Gastrocnemius medialis (tissue), 4 donors: ENCODE measurements around the gene IFI16.

Source experiments
- POLR2A ChIP-seq, 2 donors: fragments of 450-650 bp; IDR thresholded peaks; one replicate each; pipeline ENCODE4 v1.6.1; 2017; ENCODE audit warnings: antibody characterized with exemption in 2 of 2, mild to moderate bottlenecking in 2 of 2, moderate library complexity in 2 of 2
- TF ChIP-seq, protein P1 (sequence below), 5 experiments: fragments of 450-650 bp in 3 of 5; fragments of 200-600 bp in 2 of 5; sonication (generic) in 2 of 5; IDR thresholded peaks in 4 of 5; conservative IDR thresholded peaks in 1 of 5; 1 replicate in 4 of 5; 2 replicates in 1 of 5; pipeline ENCODE4 v1.5.1; 2016 to 2019; ENCODE audit warnings: antibody characterized with exemption in 5 of 5, mild to moderate bottlenecking in 3 of 5, moderate library complexity in 3 of 5

DNA sequence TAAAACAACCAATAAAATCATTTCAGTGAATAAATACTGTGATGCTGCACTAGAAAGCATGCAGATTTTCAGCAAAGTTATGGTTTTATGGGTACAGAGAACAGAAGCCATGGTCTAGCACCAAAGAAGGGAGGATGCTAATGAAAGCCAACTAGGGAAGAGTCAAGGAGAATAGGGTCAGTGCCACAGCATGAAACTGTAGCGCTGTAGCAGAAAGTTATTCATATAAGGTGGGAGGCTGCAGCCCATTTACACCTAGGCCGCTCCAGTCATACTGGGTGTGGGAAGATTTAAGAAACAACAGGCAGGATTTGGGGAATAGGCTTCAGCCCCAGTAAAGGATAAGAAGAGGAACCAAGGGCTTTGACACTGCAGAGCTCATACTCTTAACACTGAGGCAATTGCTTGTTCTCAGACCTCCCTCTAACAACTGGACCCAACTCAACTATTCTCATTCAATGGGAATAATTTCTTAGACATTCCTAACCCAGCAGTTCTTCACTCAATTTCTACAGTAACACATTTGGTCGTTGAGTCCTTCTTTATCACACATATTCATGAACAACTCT is 4.4 kb downstream of the IFI16 start:
- TF ChIP-seq, protein P1, sequence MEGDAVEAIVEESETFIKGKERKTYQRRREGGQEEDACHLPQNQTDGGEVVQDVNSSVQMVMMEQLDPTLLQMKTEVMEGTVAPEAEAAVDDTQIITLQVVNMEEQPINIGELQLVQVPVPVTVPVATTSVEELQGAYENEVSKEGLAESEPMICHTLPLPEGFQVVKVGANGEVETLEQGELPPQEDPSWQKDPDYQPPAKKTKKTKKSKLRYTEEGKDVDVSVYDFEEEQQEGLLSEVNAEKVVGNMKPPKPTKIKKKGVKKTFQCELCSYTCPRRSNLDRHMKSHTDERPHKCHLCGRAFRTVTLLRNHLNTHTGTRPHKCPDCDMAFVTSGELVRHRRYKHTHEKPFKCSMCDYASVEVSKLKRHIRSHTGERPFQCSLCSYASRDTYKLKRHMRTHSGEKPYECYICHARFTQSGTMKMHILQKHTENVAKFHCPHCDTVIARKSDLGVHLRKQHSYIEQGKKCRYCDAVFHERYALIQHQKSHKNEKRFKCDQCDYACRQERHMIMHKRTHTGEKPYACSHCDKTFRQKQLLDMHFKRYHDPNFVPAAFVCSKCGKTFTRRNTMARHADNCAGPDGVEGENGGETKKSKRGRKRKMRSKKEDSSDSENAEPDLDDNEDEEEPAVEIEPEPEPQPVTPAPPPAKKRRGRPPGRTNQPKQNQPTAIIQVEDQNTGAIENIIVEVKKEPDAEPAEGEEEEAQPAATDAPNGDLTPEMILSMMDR (IDR thresholded peaks at IDR 0.05 in 4 of 5, conservative IDR thresholded peaks at IDR 0.05 in 1 of 5), result no peak
- TF ChIP-seq POLR2A (IDR thresholded peaks at IDR 0.05), result no peak
